Glomerular visceral epithelial cell (primary cell): ENCODE measurements around the gene ANKAR.
"Not testable (repeated sequence)": the region's sequence is repeated elsewhere in the genome, so short reads cannot be mapped to it uniquely, and the experiment has no call there.

Source experiments
- DNase-seq: peaks from one replicate; pipeline ENCODE4 v3.0.0-alpha.2; 2016; ENCODE audit errors: extremely low spot score

The ANKAR gene

GRCh38 chr2:189658306-189659212, 15.9 kb upstream of the ANKAR start:
- no peak for DNase-seq

- DNase-seq, result no peak
Observed at GRCh38 chr2:189659734-189660133, 14.7 kb upstream of the ANKAR start.

- no peak for DNase-seq
Observed at GRCh38 chr2:189660803-189661147, 13.7 kb upstream of the ANKAR start.

- peak; percentile 100 for DNase-seq
Observed at GRCh38 chr2:189661148-189661956, 13.1 kb upstream of the ANKAR start, which contains the start of gene ASNSD1. Gene ASNSD1 (plus strand): TSS chr2:189661459. CDS start chr2:189666133, 4,674 bp downstream.

GRCh38 chr2:189661957-189662321, 12.5 kb upstream of the ANKAR start:
- no peak for DNase-seq

GRCh38 chr2:189662669-189663226, 11.7 kb upstream of the ANKAR start:
- DNase-seq, result peak; percentile 20

GRCh38 chr2:189663319-189663718, 11.2 kb upstream of the ANKAR start:
- DNase-seq, result not testable (repeated sequence)

- DNase-seq, result no peak
Observed at GRCh38 chr2:189669913-189670312, 4.6 kb upstream of the ANKAR start.

GRCh38 chr2:189673661-189674373, 653 bp upstream of the ANKAR start:
- peak; percentile 28 for DNase-seq

- no peak for DNase-seq
Observed at GRCh38 chr2:189676471-189676870, 2.0 kb downstream of the ANKAR start.

GRCh38 chr2:189679226-189679625, 4.8 kb downstream of the ANKAR start:
- DNase-seq, result no peak

- no peak for DNase-seq
Observed at GRCh38 chr2:189681203-189681602, 6.7 kb downstream of the ANKAR start.

GRCh38 chr2:189681903-189682302, 7.4 kb downstream of the ANKAR start:
- no peak for DNase-seq

GRCh38 chr2:189683348-189683747, 8.9 kb downstream of the ANKAR start:
- DNase-seq, result no peak

GRCh38 chr2:189684811-189685210, 10.3 kb downstream of the ANKAR start:
- no peak for DNase-seq

- DNase-seq, result peak; percentile 63
Observed at GRCh38 chr2:189685540-189686229, 11.2 kb downstream of the ANKAR start.

GRCh38 chr2:189687796-189688195, 13.3 kb downstream of the ANKAR start:
- DNase-seq, result not testable (repeated sequence)

GRCh38 chr2:189696223-189696622, 21.8 kb downstream of the ANKAR start:
- no peak for DNase-seq

GRCh38 chr2:189698020-189698887, 23.8 kb downstream of the ANKAR start:
- peak; percentile 52 for DNase-seq

- no peak for DNase-seq
Observed at GRCh38 chr2:189700681-189701080, 26.2 kb downstream of the ANKAR start.
